Gastroesophageal sphincter (tissue), 4 donors: ENCODE results near the gene SMIM38. TPM values are rescaled to one million over a fixed set of nuclear protein-coding genes. Genes with fewer than 3 reads are reported as not detected.

ENCODE experiments used
- ATAC-seq: fragments of 150-250 bp; one replicate; pipeline ENCODE4 v1.9.1; 2016; ENCODE audit warnings: mild to moderate bottlenecking, moderate library complexity
- H3K27ac ChIP-seq, 4 donors: fragments of 200-600 bp; sonication (generic) in 3 of 4; 1 replicate in 3 of 4; 2 replicates in 1 of 4; pipeline ENCODE4 v1.5.1; 2016 to 2019
- H3K27me3 ChIP-seq: fragments of 200-600 bp; sonication (generic); one replicate; pipeline ENCODE4 v1.5.1; 2019
- H3K36me3 ChIP-seq, 2 donors: fragments of 200-600 bp; sonication (generic); one replicate each; pipeline ENCODE4 v1.5.1; 2019; ENCODE audit warnings: control low read depth in 1 of 2
- H3K4me1 ChIP-seq, 3 donors: fragments of 200-600 bp; sonication (generic); 1 replicate in 2 of 3; 2 replicates in 1 of 3; pipeline ENCODE4 v1.5.1; 2016 to 2019; ENCODE audit warnings: control low read depth in 2 of 3
- H3K4me3 ChIP-seq, 2 donors: fragments of 200-600 bp; sonication (generic); one replicate each; pipeline ENCODE4 v1.5.1; 2019; ENCODE audit warnings: mild to moderate bottlenecking in 1 of 2, moderate library complexity in 1 of 2
- H3K9me3 ChIP-seq, 3 donors: fragments of 200-600 bp; sonication (generic); one replicate each; pipeline ENCODE4 v1.5.1; 2017 to 2019; ENCODE audit warnings: control low read depth in 2 of 3
- CTCF ChIP-seq, 4 experiments: fragments of 200-600 bp in 2 of 4; fragments of 450-650 bp in 2 of 4; sonication (generic) in 1 of 4; IDR thresholded peaks; one replicate each; pipeline ENCODE4 v1.5.1; 2017 to 2019; ENCODE audit warnings: antibody characterized with exemption in 4 of 4, mild to moderate bottlenecking in 2 of 4, moderate library complexity in 2 of 4
- EP300 ChIP-seq: sonication (generic); formaldehyde crosslinking; IDR thresholded peaks from one replicate; pipeline ENCODE4 v1.6.1; 2017; ENCODE audit warnings: antibody characterized with exemption, mild to moderate bottlenecking
- POLR2A ChIP-seq, 2 donors: fragments of 450-650 bp; IDR thresholded peaks; one replicate each; pipeline ENCODE4 v1.6.1; 2017; ENCODE audit warnings: antibody characterized with exemption in 2 of 2, mild to moderate bottlenecking in 2 of 2, moderate library complexity in 1 of 2
- POLR2AphosphoS5 ChIP-seq: sonication (generic); formaldehyde crosslinking; IDR thresholded peaks from one replicate; pipeline ENCODE4 v1.6.1; 2017; ENCODE audit warnings: antibody characterized with exemption
- WGBS, 2 donors: methylation state at CpG; one replicate each; pipeline ENCODE4 v1.1.5; 2018; ENCODE audit warnings: low coverage in 1 of 2; 5-methylcytosine and 5-hydroxymethylcytosine counted together
- total RNA-seq, 4 donors: library from RNA; depleted of rRNA; stranded (reverse); fragments of >200 nt; gene quantifications; one replicate each; pipeline ENCODE4 v1.1.0, GENCODE V29; 2016

Gene SMIM38
- total RNA-seq, 4 donors from 2014 or later = 1.2 to 2.3 (median 1.3) TPM

- H3K9me3 ChIP-seq = peaks cover 0 to 19% (median 0%) of the 10 kb centered on the region in 3 donors
- no peaks in the 10 kb centered on the region for H3K4me1 ChIP-seq
- ATAC-seq = no peak
- TF ChIP-seq POLR2A (IDR thresholded peaks at IDR 0.05) (no peak), POLR2AphosphoS5 (no peak), EP300 (no peak), CTCF (IDR thresholded peaks at IDR 0.05) (no peak)
- WGBS, 2 donors = 63 to 72% methylated on average over 2 to 3 of the region's 3 CpGs
- H3K4me3 ChIP-seq = no peak overlapping the region
- no peak overlapping the region for H3K27ac ChIP-seq
- H3K27me3 ChIP-seq = peaks cover 6% of the 10 kb centered on the region
- no peaks in the 10 kb centered on the region for H3K36me3 ChIP-seq
Measured at GRCh38 chr11:69189059-69189458, 33.3 kb downstream of the SMIM38 start.

GRCh38 chr11:69190796-69191536 lies 35.2 kb downstream of the SMIM38 start:
- H3K27ac ChIP-seq = no peak overlapping the region
- TF ChIP-seq POLR2AphosphoS5 = no peak
- H3K36me3 ChIP-seq = no peaks in the 10 kb centered on the region
- no peak overlapping the region for H3K4me3 ChIP-seq
- 84 to 89% methylated on average over 8 to 10 of the region's 18 CpGs for WGBS, 2 donors
- H3K4me1 ChIP-seq = no peaks in the 10 kb centered on the region
- ATAC-seq = no peak
- peaks cover 6% of the 10 kb centered on the region for H3K27me3 ChIP-seq
- H3K9me3 ChIP-seq = peaks cover 0 to 19% (median 0%) of the 10 kb centered on the region in 3 donors

GRCh38 chr11:69192301-69192721 lies 36.6 kb downstream of the SMIM38 start:
- ATAC-seq = no peak
- 72% methylated on average over 10 to 15 of the region's 17 CpGs for WGBS, 2 donors
- TF ChIP-seq POLR2AphosphoS5 (no peak), POLR2A (IDR thresholded peaks at IDR 0.05) (no peak), CTCF (IDR thresholded peaks at IDR 0.05) (no peak), EP300 (no peak)

GRCh38 chr11:69193151-69193550 lies 37.4 kb downstream of the SMIM38 start:
- Histone ChIP-seq H3K27me3 (no peaks in the 10 kb centered on the region), H3K4me1 (no peaks in the 10 kb centered on the region), H3K27ac (no peak overlapping the region), H3K36me3 (no peaks in the 10 kb centered on the region), H3K4me3 (no peak overlapping the region), H3K9me3 (peaks cover 0 to 5% (median 0%) of the 10 kb centered on the region in 3 donors)
- WGBS, 2 donors = 60 to 82% methylated on average over 1 to 3 of the region's 5 CpGs
- ATAC-seq = no peak
- no peak for TF ChIP-seq EP300

More at GRCh38 chr11:69192301-69192721, 36.6 kb downstream of the SMIM38 start:
- Histone ChIP-seq H3K4me3 (no peak overlapping the region), H3K9me3 (peaks cover 0 to 14% (median 0%) of the 10 kb centered on the region in 3 donors), H3K27ac (no peak overlapping the region), H3K4me1 (no peaks in the 10 kb centered on the region), H3K36me3 (no peaks in the 10 kb centered on the region), H3K27me3 (peaks cover 3% of the 10 kb centered on the region)

- no peaks in the 10 kb centered on the region for H3K4me1 ChIP-seq
Measured at GRCh38 chr11:69193629-69194028, 37.9 kb downstream of the SMIM38 start.

More at GRCh38 chr11:69193629-69194028, 37.9 kb downstream of the SMIM38 start:
- H3K4me3 ChIP-seq = no peak overlapping the region
- no peak overlapping the region for H3K27ac ChIP-seq
- no peak for ATAC-seq
- H3K9me3 ChIP-seq = peaks cover 0 to under 1% (median 0%) of the 10 kb centered on the region in 3 donors
- TF ChIP-seq CTCF (IDR thresholded peaks at IDR 0.05) (no peak), POLR2AphosphoS5 (no peak), EP300 (no peak), POLR2A (IDR thresholded peaks at IDR 0.05) (no peak)
- H3K36me3 ChIP-seq = no peaks in the 10 kb centered on the region
- H3K27me3 ChIP-seq = no peaks in the 10 kb centered on the region
- WGBS, 2 donors = 44 to 86% methylated on average over 1 to 2 of the region's 2 CpGs
